Suprapubic skin (tissue), 4 donors: ENCODE measurements around the gene BAIAP2L1.

ENCODE experiments used
- CTCF ChIP-seq, 2 donors: fragments of 200-600 bp in 1 of 2; fragments of 450-650 bp in 1 of 2; sonication (generic) in 1 of 2; IDR thresholded peaks; one replicate each; pipeline ENCODE4 v1.5.1; 2016 to 2019; ENCODE audit warnings: antibody characterized with exemption in 2 of 2, mild to moderate bottlenecking in 1 of 2, moderate library complexity in 1 of 2
- EP300 ChIP-seq: sonication (generic); formaldehyde crosslinking; IDR thresholded peaks from one replicate; pipeline ENCODE4 v1.6.1; 2017; ENCODE audit warnings: antibody characterized with exemption
- POLR2A ChIP-seq, 2 donors: fragments of 450-650 bp; IDR thresholded peaks; one replicate each; pipeline ENCODE4 v1.6.1; 2017; ENCODE audit warnings: antibody characterized with exemption in 2 of 2, mild to moderate bottlenecking in 2 of 2, moderate library complexity in 2 of 2
- POLR2AphosphoS5 ChIP-seq, 3 donors: sonication (generic); formaldehyde crosslinking; IDR thresholded peaks; one replicate each; pipeline ENCODE4 v1.6.1; 2017; ENCODE audit warnings: antibody characterized with exemption in 3 of 3

GRCh38 chr7:98387131-98387530 is 13.8 kb downstream of the BAIAP2L1 start:
- TF ChIP-seq POLR2A (IDR thresholded peaks at IDR 0.05) (no peak), CTCF (IDR thresholded peaks at IDR 0.05) (no peak), POLR2AphosphoS5 (IDR thresholded peaks at IDR 0.05) (no peak), EP300 (no peak)
